ENCODE results near the gene ACP1. TPM values are rescaled to one million over a fixed set of nuclear protein-coding genes. Genes with fewer than 3 reads are reported as not detected.

Gene ACP1
- total RNA-seq, 4 donors from 2014 or later = 66.3 to 92.6 (median 71.7) TPM

DNA sequence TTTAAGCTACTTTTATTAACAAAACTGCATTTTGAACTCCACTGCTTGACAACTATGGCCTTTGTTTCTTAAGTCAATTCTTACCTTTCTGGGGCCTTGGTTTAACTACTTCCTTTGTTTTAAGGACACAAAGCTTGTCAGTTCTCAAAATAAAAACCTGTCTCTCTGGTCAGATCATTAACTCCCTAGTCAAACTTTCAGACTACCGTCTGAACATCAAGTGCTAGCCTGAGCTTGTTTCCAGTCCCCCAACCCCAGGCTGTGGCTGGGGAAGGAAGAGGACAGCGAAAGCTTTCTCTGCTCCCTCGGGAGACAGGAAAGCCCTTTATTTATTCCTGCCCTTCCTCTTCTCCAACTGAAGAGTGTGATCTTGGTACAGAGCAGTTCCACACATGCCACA, 2.6 kb upstream of the ACP1 start:
- TF ChIP-seq, protein P1, sequence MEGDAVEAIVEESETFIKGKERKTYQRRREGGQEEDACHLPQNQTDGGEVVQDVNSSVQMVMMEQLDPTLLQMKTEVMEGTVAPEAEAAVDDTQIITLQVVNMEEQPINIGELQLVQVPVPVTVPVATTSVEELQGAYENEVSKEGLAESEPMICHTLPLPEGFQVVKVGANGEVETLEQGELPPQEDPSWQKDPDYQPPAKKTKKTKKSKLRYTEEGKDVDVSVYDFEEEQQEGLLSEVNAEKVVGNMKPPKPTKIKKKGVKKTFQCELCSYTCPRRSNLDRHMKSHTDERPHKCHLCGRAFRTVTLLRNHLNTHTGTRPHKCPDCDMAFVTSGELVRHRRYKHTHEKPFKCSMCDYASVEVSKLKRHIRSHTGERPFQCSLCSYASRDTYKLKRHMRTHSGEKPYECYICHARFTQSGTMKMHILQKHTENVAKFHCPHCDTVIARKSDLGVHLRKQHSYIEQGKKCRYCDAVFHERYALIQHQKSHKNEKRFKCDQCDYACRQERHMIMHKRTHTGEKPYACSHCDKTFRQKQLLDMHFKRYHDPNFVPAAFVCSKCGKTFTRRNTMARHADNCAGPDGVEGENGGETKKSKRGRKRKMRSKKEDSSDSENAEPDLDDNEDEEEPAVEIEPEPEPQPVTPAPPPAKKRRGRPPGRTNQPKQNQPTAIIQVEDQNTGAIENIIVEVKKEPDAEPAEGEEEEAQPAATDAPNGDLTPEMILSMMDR (IDR thresholded peaks at IDR 0.05; ENCODE audit: low read depth) = no peak

DNA sequence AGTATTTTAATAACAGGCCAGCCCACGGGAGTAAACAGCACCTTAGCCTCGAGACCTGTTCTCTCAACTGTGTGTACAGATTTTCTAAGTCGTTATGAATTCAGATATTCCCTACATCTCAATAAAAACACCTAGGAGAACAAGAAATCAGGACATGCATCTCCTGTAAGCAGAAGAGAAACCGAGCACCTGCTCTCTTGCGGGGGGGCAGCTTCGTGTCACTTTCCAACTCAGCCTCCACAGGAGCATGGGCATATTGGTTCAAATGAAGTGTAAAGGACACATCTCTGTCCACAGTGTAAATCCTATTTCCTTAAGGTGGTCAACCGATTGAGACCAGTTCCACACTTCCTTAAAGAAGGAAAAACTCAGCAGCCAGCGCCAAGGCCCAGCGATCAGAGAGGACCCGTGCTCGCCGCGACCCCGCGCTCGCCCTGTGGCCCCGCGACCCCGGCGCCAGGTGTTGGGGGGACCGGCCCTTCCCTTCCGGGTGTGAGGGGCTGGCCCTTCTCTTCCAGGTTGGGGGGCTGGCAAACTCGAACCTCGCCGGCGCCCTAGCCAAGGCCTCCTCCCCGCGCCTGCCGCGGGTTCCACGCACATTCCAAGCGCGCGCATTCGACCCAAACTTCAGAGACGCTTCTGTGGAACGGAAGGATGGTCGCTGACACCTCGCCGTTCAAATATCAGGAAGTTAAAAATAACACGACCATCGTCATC, 1.6 kb upstream of the ACP1 start:
- TF ChIP-seq, protein P1 (IDR thresholded peaks at IDR 0.05; ENCODE audit: low read depth) = no peak

DNA sequence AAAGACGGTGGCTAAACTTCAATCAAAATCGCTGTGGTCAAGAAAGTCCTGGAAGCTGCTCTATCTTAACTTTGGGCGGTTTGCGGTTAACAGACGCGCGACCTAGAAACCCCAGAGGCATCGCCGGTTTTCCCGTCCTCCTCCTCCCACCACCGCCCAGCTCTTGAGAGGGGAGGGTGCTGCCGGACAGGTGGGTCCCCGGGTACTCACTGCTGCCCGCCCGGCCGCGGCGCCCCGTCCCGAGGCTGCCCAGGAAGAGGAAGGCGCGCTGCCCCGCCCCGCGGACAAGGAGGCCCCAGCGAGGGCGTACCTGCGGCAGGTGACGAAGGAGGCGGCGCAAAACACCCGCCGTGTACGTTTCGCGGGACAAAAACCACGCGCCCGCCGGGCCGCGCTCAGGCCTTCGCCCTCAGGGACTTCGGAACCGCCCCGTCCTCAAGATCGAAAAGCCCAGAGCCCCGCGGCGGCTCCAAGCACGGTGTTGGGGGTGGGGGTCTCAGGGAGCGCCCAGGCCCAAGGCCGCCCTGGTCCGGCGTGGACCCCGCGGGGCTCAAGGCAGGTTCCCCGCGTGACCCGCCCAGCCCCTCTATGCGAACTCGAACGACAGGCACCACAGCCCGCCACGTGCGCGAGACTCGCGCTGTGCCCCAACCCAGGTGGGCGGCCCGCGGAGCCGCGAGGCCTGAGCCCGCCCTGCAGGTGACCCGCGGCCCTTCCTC, 814 bp upstream of the ACP1 start, which contains the start of gene SH3YL1:
SH3YL1 (minus strand) TSS at position 259 of the 719 bp plus-strand sequence; CDS start at position 211, 48 bp downstream.
- TF ChIP-seq, protein P1 (IDR thresholded peaks at IDR 0.05; ENCODE audit: low read depth) = no peak

DNA sequence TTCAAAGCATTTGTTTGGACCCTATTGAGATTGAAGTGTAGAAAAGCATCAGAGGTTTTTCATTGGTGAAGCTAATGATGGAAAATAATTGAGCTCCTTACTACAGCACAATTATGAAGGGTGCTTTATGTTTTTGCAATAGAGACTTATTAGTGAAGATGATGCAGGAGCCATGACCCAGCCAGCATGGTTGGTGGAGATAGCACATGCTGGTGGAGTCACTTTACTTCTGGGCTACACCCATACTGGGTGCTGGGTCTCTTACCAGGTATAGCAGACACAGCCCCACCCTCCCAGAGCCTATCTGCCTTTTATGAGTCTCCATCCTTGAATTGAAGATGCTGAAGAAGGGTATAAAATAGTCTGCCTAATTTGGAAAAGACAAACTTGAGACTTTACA, 3.6 kb downstream of the ACP1 start:
- TF ChIP-seq, protein P1 (IDR thresholded peaks at IDR 0.05; ENCODE audit: low read depth) = no peak

DNA sequence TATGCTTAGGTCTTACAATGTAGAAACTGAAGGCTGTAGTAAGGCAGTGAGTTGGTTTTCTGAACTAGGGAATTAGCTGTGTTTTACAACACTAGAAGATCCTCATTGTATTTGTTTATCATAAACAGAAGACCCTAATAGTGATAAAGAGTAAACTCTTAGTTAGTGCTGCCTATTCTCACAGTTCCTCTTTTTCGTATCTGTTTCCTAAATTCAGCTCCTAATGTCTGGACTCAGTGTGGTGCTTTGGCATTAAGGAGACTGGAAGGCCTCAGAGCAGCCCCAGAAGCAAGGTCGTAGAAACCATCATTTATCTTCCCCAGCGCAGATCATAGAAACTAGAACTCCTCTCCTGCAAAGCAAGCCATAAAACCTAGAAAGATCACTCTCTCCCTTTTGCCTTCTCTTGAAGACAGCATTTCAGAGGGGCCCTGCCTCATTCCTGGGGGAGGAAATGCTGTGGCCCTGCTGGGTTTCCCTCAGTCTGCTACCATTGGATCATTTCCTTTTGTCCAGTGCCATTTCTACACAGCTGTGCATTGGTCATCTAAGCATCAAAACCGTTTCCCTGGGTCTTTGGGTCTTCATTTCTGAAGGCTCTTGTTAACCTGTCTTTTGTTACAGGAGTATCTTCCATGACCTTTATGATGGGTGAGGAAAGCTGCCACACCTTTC, 4.7 kb downstream of the ACP1 start:
- TF ChIP-seq, protein P1 (IDR thresholded peaks at IDR 0.05; ENCODE audit: low read depth) = no peak

DNA sequence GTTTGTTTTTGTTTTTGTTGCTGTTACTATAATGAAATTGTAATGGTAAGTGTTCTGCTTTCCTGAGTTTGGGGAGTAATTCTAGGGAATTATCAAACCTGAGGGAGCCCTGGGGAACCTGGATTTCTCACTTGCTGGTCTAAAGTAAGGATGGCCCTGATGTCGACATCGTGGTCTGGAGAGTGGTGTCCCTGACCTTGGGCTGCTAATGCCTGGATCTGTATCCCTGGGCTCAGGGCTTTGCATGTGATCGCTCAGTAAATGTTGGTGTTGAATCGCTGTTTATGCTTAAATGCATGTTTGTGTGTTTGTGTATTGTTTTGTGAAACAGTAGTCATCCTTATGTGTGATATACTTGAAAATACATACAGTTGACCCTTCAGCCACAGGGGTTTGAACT, 6.1 kb downstream of the ACP1 start:
- TF ChIP-seq, protein P1 (IDR thresholded peaks at IDR 0.05; ENCODE audit: low read depth) = no peak

DNA sequence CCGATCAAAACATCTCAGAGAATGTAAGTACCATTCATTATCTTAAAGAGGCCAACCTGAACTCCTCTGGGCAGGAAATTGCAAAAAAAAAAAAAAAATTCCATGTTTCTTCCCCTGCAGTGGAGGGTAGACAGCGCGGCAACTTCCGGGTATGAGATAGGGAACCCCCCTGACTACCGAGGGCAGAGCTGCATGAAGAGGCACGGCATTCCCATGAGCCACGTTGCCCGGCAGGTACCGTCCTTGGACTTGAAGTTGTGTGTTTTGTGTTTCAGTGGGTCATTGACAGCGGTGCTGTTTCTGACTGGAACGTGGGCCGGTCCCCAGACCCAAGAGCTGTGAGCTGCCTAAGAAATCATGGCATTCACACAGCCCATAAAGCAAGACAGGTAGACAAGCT, 7.2 kb downstream of the ACP1 start:
- TF ChIP-seq, protein P1 (IDR thresholded peaks at IDR 0.05; ENCODE audit: low read depth) = no peak
